ENCODE results near the gene ADCY5.

Gene ADCY5

DNA sequence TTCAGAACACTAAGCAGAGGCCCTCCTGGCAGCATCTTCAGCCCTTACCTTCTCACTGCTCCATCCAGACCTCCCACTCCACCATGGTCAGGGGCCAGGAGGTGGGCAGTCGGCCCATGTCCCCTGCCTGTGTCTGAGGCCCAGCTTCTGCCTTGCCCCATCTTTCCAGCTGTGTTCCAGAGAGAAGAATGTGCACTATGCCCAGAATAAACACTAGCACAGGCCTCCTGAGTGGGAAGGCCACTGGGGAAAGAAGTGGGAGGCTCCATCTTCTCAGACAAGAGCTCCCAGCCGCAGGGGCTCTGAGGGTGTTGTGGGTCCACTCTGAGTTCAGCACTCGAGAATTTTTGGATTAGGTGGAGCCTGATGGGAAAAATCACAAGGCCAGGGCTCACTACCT is 44.5 kb downstream of the ADCY5 start:
- DNase-seq (ENCODE audit: extremely low read depth, low read depth): no peak
- TF ChIP-seq, protein P1, sequence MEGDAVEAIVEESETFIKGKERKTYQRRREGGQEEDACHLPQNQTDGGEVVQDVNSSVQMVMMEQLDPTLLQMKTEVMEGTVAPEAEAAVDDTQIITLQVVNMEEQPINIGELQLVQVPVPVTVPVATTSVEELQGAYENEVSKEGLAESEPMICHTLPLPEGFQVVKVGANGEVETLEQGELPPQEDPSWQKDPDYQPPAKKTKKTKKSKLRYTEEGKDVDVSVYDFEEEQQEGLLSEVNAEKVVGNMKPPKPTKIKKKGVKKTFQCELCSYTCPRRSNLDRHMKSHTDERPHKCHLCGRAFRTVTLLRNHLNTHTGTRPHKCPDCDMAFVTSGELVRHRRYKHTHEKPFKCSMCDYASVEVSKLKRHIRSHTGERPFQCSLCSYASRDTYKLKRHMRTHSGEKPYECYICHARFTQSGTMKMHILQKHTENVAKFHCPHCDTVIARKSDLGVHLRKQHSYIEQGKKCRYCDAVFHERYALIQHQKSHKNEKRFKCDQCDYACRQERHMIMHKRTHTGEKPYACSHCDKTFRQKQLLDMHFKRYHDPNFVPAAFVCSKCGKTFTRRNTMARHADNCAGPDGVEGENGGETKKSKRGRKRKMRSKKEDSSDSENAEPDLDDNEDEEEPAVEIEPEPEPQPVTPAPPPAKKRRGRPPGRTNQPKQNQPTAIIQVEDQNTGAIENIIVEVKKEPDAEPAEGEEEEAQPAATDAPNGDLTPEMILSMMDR (IDR thresholded peaks at IDR 0.05; ENCODE audit: low read depth, low read length, missing control alignments): no peak
- H3K4me3 ChIP-seq (replicated peaks; ENCODE audit: low read depth, low read length): no peak overlapping the region

DNA sequence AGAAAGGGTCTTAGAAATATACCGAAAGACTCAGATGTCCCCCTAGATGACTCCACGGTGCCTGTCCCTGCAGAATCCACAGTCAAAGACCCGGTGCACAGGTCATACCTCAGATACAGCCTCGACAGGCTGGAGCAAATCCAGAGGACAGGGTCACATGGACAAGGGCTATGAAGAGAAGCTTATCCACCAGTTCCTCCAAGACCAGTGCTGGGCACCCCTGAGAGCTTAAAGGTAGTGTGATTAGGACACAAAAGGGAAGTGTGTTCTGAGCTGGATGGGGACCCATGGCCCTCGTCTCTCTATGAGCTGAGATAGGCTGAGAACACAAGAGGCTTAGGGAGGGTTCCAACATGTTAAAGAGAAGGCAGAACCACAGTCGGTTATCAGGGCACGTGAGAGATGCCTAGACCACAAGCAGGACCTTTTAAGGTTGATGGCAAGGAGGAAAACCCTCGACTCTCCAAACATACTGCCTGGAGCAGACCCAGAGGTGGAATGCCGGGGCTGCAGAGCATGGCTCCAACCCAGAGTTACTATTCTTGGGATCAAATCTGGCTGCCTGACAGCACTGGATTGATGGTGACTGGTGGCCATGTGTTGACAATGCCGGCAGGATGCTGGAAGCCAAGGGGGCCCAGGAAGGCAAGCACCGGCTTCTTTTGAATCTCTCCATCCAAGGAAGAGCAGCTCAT is 46.9 kb downstream of the ADCY5 start:
- H3K4me3 ChIP-seq (replicated peaks; ENCODE audit: low read depth, low read length): no peak overlapping the region
- DNase-seq (ENCODE audit: extremely low read depth, low read depth): no peak
- TF ChIP-seq, protein P1 (IDR thresholded peaks at IDR 0.05; ENCODE audit: low read depth, low read length, missing control alignments): no peak

DNA sequence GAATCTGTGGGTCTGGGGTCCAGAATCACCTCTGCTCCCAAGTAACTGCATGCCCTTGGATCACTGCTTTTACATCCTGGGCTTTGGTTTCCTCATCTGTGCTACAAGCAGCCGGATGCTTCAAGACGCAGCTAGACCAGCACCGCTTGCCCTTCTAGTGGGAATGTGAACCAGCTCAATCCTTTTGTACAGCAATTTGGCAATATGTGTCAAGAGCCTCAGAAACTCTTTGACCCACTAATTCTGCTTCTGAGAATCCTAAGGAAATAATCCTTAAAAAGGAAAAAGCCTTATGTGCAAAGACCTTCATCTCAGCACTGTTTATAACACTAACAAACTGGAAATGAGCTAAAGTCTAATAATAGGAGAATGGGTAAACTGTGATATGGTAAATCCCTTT is 48.7 kb downstream of the ADCY5 start:
- TF ChIP-seq, protein P1 (IDR thresholded peaks at IDR 0.05; ENCODE audit: low read depth, low read length, missing control alignments): no peak
- DNase-seq (ENCODE audit: extremely low read depth, low read depth): no peak
- H3K4me3 ChIP-seq (replicated peaks; ENCODE audit: low read depth, low read length): no peak overlapping the region

DNA sequence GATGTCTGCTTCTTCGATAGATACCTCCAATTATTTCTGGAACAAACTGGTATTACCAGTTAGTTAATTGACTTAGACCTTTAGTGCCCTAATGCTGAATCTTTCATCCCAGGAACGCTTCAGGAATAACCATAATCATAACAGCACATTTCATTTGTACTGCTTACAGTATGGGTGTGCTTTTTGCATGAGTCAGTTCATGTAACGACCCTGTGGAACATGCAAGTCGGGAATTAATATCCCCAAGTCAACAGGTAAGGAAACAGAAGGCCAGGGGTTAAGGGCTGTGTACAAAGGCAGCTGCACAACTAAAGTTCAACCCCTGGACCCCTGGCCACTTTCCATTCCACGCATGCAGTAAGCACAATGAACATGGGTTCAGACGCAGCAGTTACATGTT is 49.2 kb downstream of the ADCY5 start:
- TF ChIP-seq, protein P1 (IDR thresholded peaks at IDR 0.05; ENCODE audit: low read depth, low read length, missing control alignments): no peak
- DNase-seq (ENCODE audit: extremely low read depth, low read depth): no peak
- H3K4me3 ChIP-seq (replicated peaks; ENCODE audit: low read depth, low read length): no peak overlapping the region

DNA sequence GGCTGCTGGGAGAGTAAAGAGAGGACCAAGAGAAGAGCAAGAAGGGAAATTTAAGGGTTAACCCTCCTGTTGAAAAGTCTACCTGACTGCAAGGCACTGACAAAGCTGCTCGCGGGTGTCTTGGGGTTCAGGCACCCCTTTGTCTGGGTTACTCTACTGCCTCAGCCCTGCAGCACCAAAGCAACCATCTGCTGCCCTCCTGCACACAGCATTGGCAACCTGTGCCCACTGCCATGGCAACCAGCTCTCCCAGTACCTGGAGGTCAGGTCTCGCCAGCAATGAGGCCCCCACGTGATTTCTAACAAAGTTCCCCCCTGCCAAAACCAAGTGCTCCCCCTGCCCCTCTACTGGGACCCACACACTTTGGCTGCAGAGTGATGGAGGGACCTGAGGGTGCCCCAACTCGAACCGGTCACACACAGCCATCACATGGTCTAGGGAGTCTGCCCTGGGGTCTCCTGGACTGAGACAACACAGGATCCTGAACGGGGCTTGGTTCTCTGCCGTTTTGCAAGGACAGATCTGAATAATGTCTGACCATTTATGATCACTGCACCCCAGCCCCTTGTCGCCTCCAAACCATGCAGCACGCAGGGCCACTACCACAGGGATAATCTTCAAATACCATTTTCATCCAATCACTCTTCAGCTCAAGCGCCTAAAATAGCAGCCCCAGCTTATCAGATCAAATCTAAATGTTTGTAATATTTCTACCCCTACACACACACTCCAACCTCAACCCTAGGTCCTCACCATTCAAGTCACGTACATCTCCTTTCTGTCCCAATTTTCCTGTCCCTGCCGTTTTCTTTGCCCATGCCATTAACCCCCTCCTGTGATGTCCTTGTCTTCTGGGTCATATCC is 50.7 kb downstream of the ADCY5 start:
- TF ChIP-seq, protein P1 (IDR thresholded peaks at IDR 0.05; ENCODE audit: low read depth, low read length, missing control alignments): no peak
- no peak for DNase-seq (ENCODE audit: extremely low read depth, low read depth)
- H3K4me3 ChIP-seq (replicated peaks; ENCODE audit: low read depth, low read length): no peak overlapping the region

DNA sequence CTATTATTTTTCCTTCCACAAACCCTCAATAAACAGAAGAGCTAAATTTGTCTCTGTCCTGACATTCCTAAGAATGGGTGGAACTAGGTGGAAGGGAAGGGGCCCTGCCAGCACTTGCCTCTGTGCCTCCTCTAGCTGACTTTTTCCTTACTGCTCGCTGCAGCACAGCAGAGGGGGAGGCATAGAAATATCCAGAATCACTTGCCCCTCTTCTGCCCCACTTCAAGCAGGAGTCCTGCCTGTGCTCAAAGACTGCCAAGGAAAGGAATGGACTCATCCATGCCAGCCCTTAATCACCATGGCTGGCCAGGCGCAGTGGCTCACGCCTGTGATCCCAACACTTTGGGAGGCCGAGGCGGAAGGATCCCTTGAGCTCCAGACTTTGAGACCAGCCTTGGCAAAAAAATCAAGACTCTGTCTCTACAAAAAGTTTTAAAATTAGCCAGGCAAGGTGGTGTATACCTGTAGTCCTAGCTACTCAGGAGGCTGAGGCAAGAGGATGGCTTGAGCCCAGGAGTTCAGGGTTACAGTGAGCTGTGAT is 51.8 kb downstream of the ADCY5 start:
- no peak for DNase-seq (ENCODE audit: extremely low read depth, low read depth)
- TF ChIP-seq, protein P1 (IDR thresholded peaks at IDR 0.05; ENCODE audit: low read depth, low read length, missing control alignments): no peak
- H3K4me3 ChIP-seq (replicated peaks; ENCODE audit: low read depth, low read length): no peak overlapping the region
